K562 (cell line): Measurements from ENCODE around the gene GAB2. TPM values are rescaled to one million over a fixed set of nuclear protein-coding genes. Genes with fewer than 3 reads are reported as not detected.
A peak's percentile ranks its signal among the peaks of the same experiment; 100 is the strongest.

Source experiments
- CHD1 ChIP-seq: fragments of 200-600 bp; sonication (generic); IDR thresholded peaks from one replicate; pipeline ENCODE4 v1.6.1; 2012; ENCODE audit warnings: mild to moderate bottlenecking, moderate library complexity, low read length, inconsistent platforms
- GATAD2B ChIP-seq: fragments of 450-650 bp; IDR thresholded peaks from 2 replicates; pipeline ENCODE4 v1.6.1; 2017; ENCODE audit warnings: mild to moderate bottlenecking, borderline replicate concordance
- IFI16 ChIP-seq: fragments of 250-450 bp; sonication (Bioruptor Pico); IDR thresholded peaks from 2 replicates; pipeline ENCODE4 v2.1.2; 2022; ENCODE audit warnings: mild to moderate bottlenecking, inconsistent platforms
- MCM2 ChIP-seq: fragments of 450-650 bp; IDR thresholded peaks from 2 replicates; pipeline ENCODE4 v1.6.1; 2017; ENCODE audit warnings: low read depth, mild to moderate bottlenecking
- MEF2D ChIP-seq: conservative IDR thresholded peaks from 2 replicates; pipeline ENCODE4 v1.6.1; 2016; ENCODE audit warnings: low read depth, missing genetic modification characterization, missing compliant biosample characterization
- NR2C1 ChIP-seq, 2 experiments: fragments of 450-650 bp; IDR thresholded peaks; 2 replicates each; pipeline ENCODE4 v1.6.1; 2017; ENCODE audit warnings: mild to moderate bottlenecking in 2 of 2, antibody characterized with exemption in 1 of 2, inconsistent platforms in 1 of 2, missing compliant biosample characterization in 1 of 2, missing genetic modification characterization in 1 of 2
- PBX2 ChIP-seq, 2 experiments: IDR thresholded peaks in 1 of 2; conservative IDR thresholded peaks in 1 of 2; 2 replicates each; pipeline ENCODE4 v1.6.1; 2016; ENCODE audit warnings: low read depth in 2 of 2, mild to moderate bottlenecking in 1 of 2, missing compliant biosample characterization in 1 of 2, missing genetic modification characterization in 1 of 2, moderate library complexity in 1 of 2
- RBM14 ChIP-seq: fragments of 200-400 bp; formaldehyde crosslinking; IDR thresholded peaks from 2 replicates; pipeline ENCODE4 v1.6.1; 2018; ENCODE audit warnings: low read depth, mild to moderate bottlenecking, low read length, moderate library complexity, borderline replicate concordance; ENCODE audit not compliant: insufficient read depth
- UBTF ChIP-seq, 2 experiments: IDR thresholded peaks; 2 replicates each; pipeline ENCODE4 v1.6.1; 2012; ENCODE audit warnings: improper control_type of control experiment in 2 of 2, low read depth in 2 of 2, low read length in 2 of 2, borderline replicate concordance in 1 of 2
- ZNF217 ChIP-seq: sonication (generic); formaldehyde crosslinking; IDR thresholded peaks from 2 replicates; pipeline ENCODE4 v1.8.0; 2022; ENCODE audit warnings: mild to moderate bottlenecking, missing genetic modification reagents
- ZNF449 ChIP-seq: fragments of 250-450 bp; sonication (Bioruptor Pico); IDR thresholded peaks from 2 replicates; pipeline ENCODE4 v1.8.0; 2022; ENCODE audit warnings: moderate library complexity, mild to moderate bottlenecking, inconsistent platforms
- ZNF586 ChIP-seq: fragments of 450-650 bp; formaldehyde crosslinking; conservative IDR thresholded peaks from 2 replicates; pipeline ENCODE4 v1.4.0; 2020; ENCODE audit warnings: mild to moderate bottlenecking, moderate library complexity
- ZNF639 ChIP-seq, 2 experiments: fragments of 200-800 bp in 1 of 2; sonication (Bioruptor generic) in 1 of 2; sonication (generic) in 1 of 2; formaldehyde crosslinking in 1 of 2; IDR thresholded peaks in 1 of 2; conservative IDR thresholded peaks in 1 of 2; 2 replicates each; pipeline versions ENCODE4 v1.5.0 to v1.6.1; 2016 to 2020; ENCODE audit warnings: missing compliant biosample characterization in 1 of 2, missing genetic modification characterization in 1 of 2, missing genetic modification reagents in 1 of 2
- polyA plus RNA-seq, 8 experiments: library from polyadenylated mRNA; depleted of rRNA in 4 of 8; stranded (reverse) in 5 of 8; unstranded in 3 of 8; fragments of >200 nt; fragmentation: Nextera tagmentation in 2 of 8; fragmentation: Illumina TruSeq in 1 of 8; extraction: Ambion mirVana in 2 of 8; extraction: Trizol in 1 of 8; gene quantifications; 2 replicates each; pipeline versions ENCODE4 v1.2.1 to v1.2.3, GENCODE V29; 2011 to 2014; ENCODE audit warnings: inconsistent platforms in 1 of 8, missing spikeins in 1 of 8
- total RNA-seq, 7 experiments: library from RNA; depleted of rRNA in 6 of 7; stranded (reverse); fragments of >200 nt in 6 of 7; fragmentation: Illumina TruSeq in 2 of 7; extraction: Trizol in 2 of 7; gene quantifications; 2 replicates each; pipeline versions ENCODE4 v1.2.1 to v1.2.3, GENCODE V29; 2011 to 2021; ENCODE audit warnings: low replicate concordance in 1 of 7

The GAB2 gene
- total and polyA plus RNA-seq, 9 of the 15 experiments (the other 6 are each of a cell fraction or from before 2014, with no cell fraction given), result 2.3 to 35.2 (median 16.1) TPM

GRCh38 chr11:78290293-78291176 is 127.1 kb downstream of the GAB2 start (continued):
- no peak for TF ChIP-seq ZNF639 (CRISPR knock-in tag; conservative IDR thresholded peaks at IDR 0.05 in 1 of 2, IDR thresholded peaks at IDR 0.05 in 1 of 2)
- no peak for TF ChIP-seq CHD1
- TF ChIP-seq IFI16 (CRISPR knock-in tag), result no peak
- no peak for TF ChIP-seq ZNF586
- TF ChIP-seq ZNF217, result no peak
- peak; percentile 32; the same call in 1 of the 2 replicates for TF ChIP-seq ZNF449 (CRISPR knock-in tag)
- no peak for TF ChIP-seq RBM14
- peak; percentile 56 for TF ChIP-seq MEF2D (tag)
- TF ChIP-seq MCM2, result no peak
- peak; percentile 39; the same call in 1 of the 2 replicates for TF ChIP-seq GATAD2B
- peak; percentile 73 for TF ChIP-seq NR2C1 (IDR thresholded peaks at IDR 0.05)
- peak; percentile 89 for TF ChIP-seq NR2C1 (tag; IDR thresholded peaks at IDR 0.05)
- no peak; the same call in 1 of the 2 replicates for TF ChIP-seq PBX2 (CRISPR knock-in tag; IDR thresholded peaks at IDR 0.05; ENCODE audit: low read depth)
- peak; percentile 75 for TF ChIP-seq PBX2 (tag; conservative IDR thresholded peaks at IDR 0.05; ENCODE audit: low read depth)
- TF ChIP-seq UBTF (IDR thresholded peaks at IDR 0.05; ENCODE audit: borderline replicate concordance in 1 of 2, low read depth in 2 of 2, low read length in 2 of 2), result peak in 1 of 2 experiments; percentile 63; a peak in 1 of 4 replicates
